Hepatocyte (in vitro differentiated cells): ENCODE measurements around the gene EFCAB9. TPM values are rescaled to one million over a fixed set of nuclear protein-coding genes. Genes with fewer than 3 reads are reported as not detected.

ENCODE experiments used
- DNase-seq: peaks from one replicate; pipeline ENCODE4 v3.0.0-alpha.2; 2016; ENCODE audit warnings: low spot score
- H2AFZ ChIP-seq: fragments of 200-600 bp; sonication (generic); 2 replicates; pipeline ENCODE4 v1.6.0; 2016; ENCODE audit warnings: antibody characterized with exemption, mild to moderate bottlenecking
- H3K27ac ChIP-seq: fragments of 200-600 bp; sonication (generic); 2 replicates; pipeline ENCODE4 v1.5.1; 2016; ENCODE audit warnings: mild to moderate bottlenecking
- H3K27me3 ChIP-seq: fragments of 200-600 bp; sonication (generic); 2 replicates; pipeline ENCODE4 v1.6.1; 2016
- H3K36me3 ChIP-seq: fragments of 200-600 bp; sonication (generic); replicated peaks from 2 replicates; pipeline ENCODE4 v1.5.1; 2016; ENCODE audit warnings: low read depth; ENCODE audit not compliant: insufficient read depth
- H3K4me1 ChIP-seq: fragments of 200-600 bp; sonication (generic); 2 replicates; pipeline ENCODE4 v1.5.1; 2016; ENCODE audit warnings: mild to moderate bottlenecking, moderate library complexity; ENCODE audit not compliant: insufficient read depth
- H3K4me2 ChIP-seq: fragments of 200-600 bp; sonication (generic); 2 replicates; pipeline ENCODE4 v1.6.0; 2016
- H3K4me3 ChIP-seq: fragments of 200-600 bp; sonication (generic); 2 replicates; pipeline ENCODE4 v1.5.1; 2016; ENCODE audit warnings: mild to moderate bottlenecking
- H3K79me2 ChIP-seq: fragments of 200-600 bp; sonication (generic); 2 replicates; pipeline ENCODE4 v1.6.0; 2017; ENCODE audit warnings: mild to moderate bottlenecking
- H3K9me2 ChIP-seq: fragments of 200-600 bp; sonication (generic); replicated peaks from 2 replicates; pipeline ENCODE4 v1.6.0; 2017; ENCODE audit warnings: mild to moderate bottlenecking; ENCODE audit not compliant: insufficient read depth
- H3K9me3 ChIP-seq: fragments of 200-600 bp; sonication (generic); 2 replicates; pipeline ENCODE4 v1.5.1; 2016; ENCODE audit warnings: low read depth, mild to moderate bottlenecking
- H4K20me1 ChIP-seq: fragments of 200-600 bp; sonication (generic); 2 replicates; pipeline ENCODE4 v1.6.0; 2016; ENCODE audit warnings: mild to moderate bottlenecking; ENCODE audit not compliant: insufficient read depth, poor library complexity, severe bottlenecking
- EZH2 ChIP-seq: fragments of 200-600 bp; sonication (generic); IDR thresholded peaks from 2 replicates; pipeline ENCODE4 v1.6.1; 2016; ENCODE audit warnings: antibody characterized with exemption, mild to moderate bottlenecking, borderline replicate concordance
- EZH2phosphoT487 ChIP-seq: fragments of 200-600 bp; sonication (generic); IDR thresholded peaks from one replicate; pipeline ENCODE4 v1.6.1; 2018; ENCODE audit warnings: antibody characterized with exemption, mild to moderate bottlenecking, low read depth, moderate library complexity; ENCODE audit not compliant: unreplicated experiment, severe bottlenecking
- WGBS: methylation state at CpG from one replicate; pipeline ENCODE4 v1.1.6; 2016; ENCODE audit warnings: low lambda C conversion rate; ENCODE audit errors: missing lambda C conversion rate; 5-methylcytosine and 5-hydroxymethylcytosine counted together
- polyA plus RNA-seq: library from polyadenylated mRNA; unstranded; fragments of >200 nt; fragmentation: Nextera tagmentation; extraction: Ambion mirVana; gene quantifications from 2 replicates; pipeline ENCODE4 v1.2.1, GENCODE V29; 2016
- total RNA-seq: library from RNA; depleted of rRNA; stranded (reverse); fragments of >200 nt; gene quantifications from 2 replicates; pipeline ENCODE4 v1.2.3, GENCODE V29; 2014
- TF ChIP-seq, protein P1 (sequence below): fragments of 200-600 bp; sonication (generic); IDR thresholded peaks from 2 replicates; pipeline ENCODE4 v1.5.1; 2016; ENCODE audit warnings: antibody characterized with exemption, mild to moderate bottlenecking; ENCODE audit not compliant: poor library complexity

EFCAB9 gene
- total and polyA plus RNA-seq, 2 experiments from 2014 or later: not detected

DNA sequence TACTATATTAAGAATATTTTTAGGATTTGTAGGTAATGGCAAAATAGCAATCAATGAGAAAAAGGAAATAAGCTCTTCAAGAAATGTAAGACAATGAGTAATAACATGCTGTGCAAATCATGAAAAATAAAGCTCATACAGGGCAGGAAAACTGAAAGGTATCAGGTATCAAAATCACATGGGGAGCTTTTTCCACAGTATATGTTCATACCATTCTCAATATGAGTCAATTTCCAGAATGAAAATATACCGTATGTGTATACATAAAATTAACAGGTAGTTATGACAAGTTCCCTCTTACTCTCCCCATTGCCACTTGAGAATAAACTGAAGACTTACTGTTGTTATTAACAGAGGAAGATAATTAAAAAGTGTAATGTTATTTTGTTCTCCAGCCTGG is 35.9 kb downstream of the EFCAB9 start:
- TF ChIP-seq EZH2 (no peak), EZH2phosphoT487 (no peak)
- TF ChIP-seq, protein P1, sequence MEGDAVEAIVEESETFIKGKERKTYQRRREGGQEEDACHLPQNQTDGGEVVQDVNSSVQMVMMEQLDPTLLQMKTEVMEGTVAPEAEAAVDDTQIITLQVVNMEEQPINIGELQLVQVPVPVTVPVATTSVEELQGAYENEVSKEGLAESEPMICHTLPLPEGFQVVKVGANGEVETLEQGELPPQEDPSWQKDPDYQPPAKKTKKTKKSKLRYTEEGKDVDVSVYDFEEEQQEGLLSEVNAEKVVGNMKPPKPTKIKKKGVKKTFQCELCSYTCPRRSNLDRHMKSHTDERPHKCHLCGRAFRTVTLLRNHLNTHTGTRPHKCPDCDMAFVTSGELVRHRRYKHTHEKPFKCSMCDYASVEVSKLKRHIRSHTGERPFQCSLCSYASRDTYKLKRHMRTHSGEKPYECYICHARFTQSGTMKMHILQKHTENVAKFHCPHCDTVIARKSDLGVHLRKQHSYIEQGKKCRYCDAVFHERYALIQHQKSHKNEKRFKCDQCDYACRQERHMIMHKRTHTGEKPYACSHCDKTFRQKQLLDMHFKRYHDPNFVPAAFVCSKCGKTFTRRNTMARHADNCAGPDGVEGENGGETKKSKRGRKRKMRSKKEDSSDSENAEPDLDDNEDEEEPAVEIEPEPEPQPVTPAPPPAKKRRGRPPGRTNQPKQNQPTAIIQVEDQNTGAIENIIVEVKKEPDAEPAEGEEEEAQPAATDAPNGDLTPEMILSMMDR: no peak
- peaks cover 65% of the 10 kb centered on the region for H3K79me2 ChIP-seq
- no peaks in the 10 kb centered on the region for H3K36me3 ChIP-seq
- no peaks in the 10 kb centered on the region for H3K9me2 ChIP-seq
- H3K27me3 ChIP-seq: no peaks in the 10 kb centered on the region
- no peak overlapping the region for H3K4me3 ChIP-seq
- H2AFZ ChIP-seq: no peak overlapping the region
- no peaks in the 10 kb centered on the region for H3K9me3 ChIP-seq
- DNase-seq: no peak
- no peaks in the 10 kb centered on the region for H3K4me1 ChIP-seq
- H4K20me1 ChIP-seq: no peaks in the 10 kb centered on the region
- WGBS: 95% methylated on average over 1 of the region's 1 CpG
- no peak overlapping the region for H3K4me2 ChIP-seq
- H3K27ac ChIP-seq: no peak overlapping the region

- TF ChIP-seq EZH2phosphoT487: no peak
- no peak for TF ChIP-seq EZH2
- TF ChIP-seq, protein P1: no peak
- H3K4me3 ChIP-seq: no peak overlapping the region
- H2AFZ ChIP-seq: no peak overlapping the region
- no peaks in the 10 kb centered on the region for H3K27me3 ChIP-seq
- no peak for DNase-seq
- peaks cover 12% of the 10 kb centered on the region for H3K4me1 ChIP-seq
- H3K9me2 ChIP-seq: no peaks in the 10 kb centered on the region
- WGBS: 95% methylated on average over 4 of the region's 4 CpGs
- peaks cover 84% of the 10 kb centered on the region for H3K79me2 ChIP-seq
- H3K9me3 ChIP-seq: no peaks in the 10 kb centered on the region
- no peak overlapping the region for H3K4me2 ChIP-seq
- H3K36me3 ChIP-seq: no peaks in the 10 kb centered on the region
- H4K20me1 ChIP-seq: peaks cover 27% of the 10 kb centered on the region
- H3K27ac ChIP-seq: peak overlapping the region; percentile 83
Observed at GRCh38 chr5:172234031-172234430, 40.1 kb downstream of the EFCAB9 start.

- H3K4me2 ChIP-seq: peak overlapping the region; percentile 66
- peaks cover 27% of the 10 kb centered on the region for H4K20me1 ChIP-seq
- H3K27me3 ChIP-seq: no peaks in the 10 kb centered on the region
- TF ChIP-seq EZH2 (no peak), EZH2phosphoT487 (no peak)
- TF ChIP-seq, protein P1: no peak
- peak overlapping the region; percentile 83 for H3K27ac ChIP-seq
- WGBS: 55% methylated on average over 4 of the region's 4 CpGs
- no peak overlapping the region for H3K4me3 ChIP-seq
- H3K9me2 ChIP-seq: no peaks in the 10 kb centered on the region
- H2AFZ ChIP-seq: no peak overlapping the region
- DNase-seq: peak; percentile 21
- peaks cover 12% of the 10 kb centered on the region for H3K4me1 ChIP-seq
- H3K9me3 ChIP-seq: no peaks in the 10 kb centered on the region
- no peaks in the 10 kb centered on the region for H3K36me3 ChIP-seq
- H3K79me2 ChIP-seq: peaks cover 88% of the 10 kb centered on the region
Observed at GRCh38 chr5:172235132-172235780, 41.3 kb downstream of the EFCAB9 start.
